ENCODE results near the gene CTSO.

DNA sequence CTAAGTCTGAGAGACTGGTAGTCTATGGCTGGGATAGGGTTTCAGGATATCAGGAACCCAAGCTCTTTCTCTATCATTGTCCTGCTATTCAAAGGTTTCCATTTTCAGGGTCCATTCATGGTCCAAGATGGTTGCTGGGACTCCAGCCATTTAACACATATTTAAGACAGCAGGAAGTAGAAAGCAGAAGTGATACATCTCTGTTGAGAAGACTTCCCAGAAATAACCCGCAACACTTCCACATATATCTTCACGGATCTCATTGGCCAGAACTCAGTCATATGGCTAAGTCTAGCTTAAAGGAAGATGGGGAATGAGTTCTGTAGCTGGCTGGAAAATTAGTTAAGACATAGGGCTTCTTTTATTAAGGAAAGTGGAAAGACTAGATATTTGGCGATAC lies 23.8 kb downstream of the CTSO start:
- TF ChIP-seq POLR2A (IDR thresholded peaks at IDR 0.05; ENCODE audit: low read depth, low read length): no peak
- TF ChIP-seq, protein P1, sequence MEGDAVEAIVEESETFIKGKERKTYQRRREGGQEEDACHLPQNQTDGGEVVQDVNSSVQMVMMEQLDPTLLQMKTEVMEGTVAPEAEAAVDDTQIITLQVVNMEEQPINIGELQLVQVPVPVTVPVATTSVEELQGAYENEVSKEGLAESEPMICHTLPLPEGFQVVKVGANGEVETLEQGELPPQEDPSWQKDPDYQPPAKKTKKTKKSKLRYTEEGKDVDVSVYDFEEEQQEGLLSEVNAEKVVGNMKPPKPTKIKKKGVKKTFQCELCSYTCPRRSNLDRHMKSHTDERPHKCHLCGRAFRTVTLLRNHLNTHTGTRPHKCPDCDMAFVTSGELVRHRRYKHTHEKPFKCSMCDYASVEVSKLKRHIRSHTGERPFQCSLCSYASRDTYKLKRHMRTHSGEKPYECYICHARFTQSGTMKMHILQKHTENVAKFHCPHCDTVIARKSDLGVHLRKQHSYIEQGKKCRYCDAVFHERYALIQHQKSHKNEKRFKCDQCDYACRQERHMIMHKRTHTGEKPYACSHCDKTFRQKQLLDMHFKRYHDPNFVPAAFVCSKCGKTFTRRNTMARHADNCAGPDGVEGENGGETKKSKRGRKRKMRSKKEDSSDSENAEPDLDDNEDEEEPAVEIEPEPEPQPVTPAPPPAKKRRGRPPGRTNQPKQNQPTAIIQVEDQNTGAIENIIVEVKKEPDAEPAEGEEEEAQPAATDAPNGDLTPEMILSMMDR (IDR thresholded peaks at IDR 0.05; ENCODE audit: extremely low read depth in 1 of 2, insufficient read depth in 1 of 2, low read depth in 1 of 2, low read length in 2 of 2): no peak
- TF ChIP-seq GATA2 (IDR thresholded peaks at IDR 0.05; ENCODE audit: insufficient read depth, insufficient read length, low read depth, low read length): no peak
- TF ChIP-seq EZH2 (IDR thresholded peaks at IDR 0.05; ENCODE audit: borderline replicate concordance, low read depth, low read length, severe bottlenecking): no peak
- no peak for TF ChIP-seq POLR2AphosphoS5 (IDR thresholded peaks at IDR 0.05; ENCODE audit: insufficient read depth, low read depth, low read length)
- no peak for TF ChIP-seq JUN (IDR thresholded peaks at IDR 0.05; ENCODE audit: borderline replicate concordance, insufficient read depth, insufficient read length, low read depth)

Measured in endothelial cell of umbilical vein (primary cell).